Breast epithelium (tissue), 3 donors: ENCODE measurements around the gene ROCK1.

Experiments
- CTCF ChIP-seq, 3 donors: fragments of 450-650 bp; IDR thresholded peaks; one replicate each; pipeline ENCODE4 v1.5.1; 2016 to 2017; ENCODE audit warnings: antibody characterized with exemption in 3 of 3, mild to moderate bottlenecking in 3 of 3, moderate library complexity in 3 of 3
- POLR2AphosphoS5 ChIP-seq, 3 donors: sonication (generic); formaldehyde crosslinking; IDR thresholded peaks; one replicate each; pipeline ENCODE4 v1.6.1; 2017; ENCODE audit warnings: antibody characterized with exemption in 3 of 3

GRCh38 chr18:21057112-21057511, 54.5 kb downstream of the ROCK1 start:
- TF ChIP-seq POLR2AphosphoS5 (IDR thresholded peaks at IDR 0.05): no peak
- no peak for TF ChIP-seq CTCF (IDR thresholded peaks at IDR 0.05)
